WI38 (cell line): ENCODE measurements around the gene TRMT1.

ENCODE experiments used
- H3K4me3 ChIP-seq: 2 replicates; pipeline ENCODE4 v1.5.1; 2011; ENCODE audit warnings: low read depth, mild to moderate bottlenecking, control low read depth, low read length
- TF ChIP-seq, protein P1 (sequence below): IDR thresholded peaks from 2 replicates; pipeline ENCODE4 v1.5.1; 2012; ENCODE audit warnings: low read depth, mild to moderate bottlenecking, control low read depth, low read length

The TRMT1 gene

DNA sequence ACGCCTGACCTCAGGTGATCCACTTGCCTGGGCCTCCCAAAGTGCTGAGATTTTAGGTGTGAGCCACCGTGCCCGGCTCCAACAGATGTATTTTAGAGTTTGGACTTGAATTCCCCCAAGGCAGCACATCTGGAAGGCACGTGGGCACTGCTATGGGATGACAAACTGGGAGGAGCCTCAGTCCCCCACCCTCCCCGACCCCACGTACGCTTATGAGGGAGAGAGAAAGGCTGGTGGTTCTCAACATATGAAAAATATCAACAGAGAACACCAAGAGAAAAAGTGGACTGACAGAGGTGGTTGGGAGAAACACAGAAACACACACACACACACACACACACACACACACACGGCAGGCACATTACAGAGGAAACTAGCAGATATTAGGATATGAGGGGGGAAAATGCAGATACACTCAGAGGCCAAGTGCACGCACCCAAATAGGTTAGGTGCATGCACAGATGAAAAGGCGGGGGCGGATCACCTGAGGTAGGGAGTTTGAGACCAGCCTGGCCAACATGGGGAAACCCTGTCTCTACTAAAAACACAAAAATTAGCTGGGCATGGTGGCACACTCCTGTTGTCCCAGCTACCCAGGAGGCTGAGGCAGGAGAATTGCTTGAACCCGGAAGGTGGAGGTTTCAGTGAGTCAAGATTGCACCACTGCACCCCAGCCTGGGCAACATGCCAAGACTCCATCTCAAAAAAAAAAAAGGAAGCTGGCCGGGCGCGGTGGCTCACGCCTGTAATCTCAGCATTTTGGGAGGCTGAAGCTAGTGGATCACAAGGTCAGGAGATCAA, 30.4 kb upstream of the TRMT1 start:
- TF ChIP-seq, protein P1, sequence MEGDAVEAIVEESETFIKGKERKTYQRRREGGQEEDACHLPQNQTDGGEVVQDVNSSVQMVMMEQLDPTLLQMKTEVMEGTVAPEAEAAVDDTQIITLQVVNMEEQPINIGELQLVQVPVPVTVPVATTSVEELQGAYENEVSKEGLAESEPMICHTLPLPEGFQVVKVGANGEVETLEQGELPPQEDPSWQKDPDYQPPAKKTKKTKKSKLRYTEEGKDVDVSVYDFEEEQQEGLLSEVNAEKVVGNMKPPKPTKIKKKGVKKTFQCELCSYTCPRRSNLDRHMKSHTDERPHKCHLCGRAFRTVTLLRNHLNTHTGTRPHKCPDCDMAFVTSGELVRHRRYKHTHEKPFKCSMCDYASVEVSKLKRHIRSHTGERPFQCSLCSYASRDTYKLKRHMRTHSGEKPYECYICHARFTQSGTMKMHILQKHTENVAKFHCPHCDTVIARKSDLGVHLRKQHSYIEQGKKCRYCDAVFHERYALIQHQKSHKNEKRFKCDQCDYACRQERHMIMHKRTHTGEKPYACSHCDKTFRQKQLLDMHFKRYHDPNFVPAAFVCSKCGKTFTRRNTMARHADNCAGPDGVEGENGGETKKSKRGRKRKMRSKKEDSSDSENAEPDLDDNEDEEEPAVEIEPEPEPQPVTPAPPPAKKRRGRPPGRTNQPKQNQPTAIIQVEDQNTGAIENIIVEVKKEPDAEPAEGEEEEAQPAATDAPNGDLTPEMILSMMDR, result no peak
- no peak overlapping the region for H3K4me3 ChIP-seq

GRCh38 chr19:13139633-13140311, 23.2 kb upstream of the TRMT1 start:
- TF ChIP-seq, protein P1, result no peak
- no peak overlapping the region for H3K4me3 ChIP-seq

GRCh38 chr19:13138916-13139198, 22.3 kb upstream of the TRMT1 start:
- H3K4me3 ChIP-seq, result no peak overlapping the region
- TF ChIP-seq, protein P1, result no peak

GRCh38 chr19:13138171-13138915, 21.8 kb upstream of the TRMT1 start:
- TF ChIP-seq, protein P1, result no peak
- no peak overlapping the region for H3K4me3 ChIP-seq

- TF ChIP-seq, protein P1, result no peak
- no peak overlapping the region for H3K4me3 ChIP-seq
These were observed 20.8 kb upstream of the TRMT1 start for GRCh38 chr19:13137290-13137794.

GRCh38 chr19:13135068-13136062, 18.8 kb upstream of the TRMT1 start:
- TF ChIP-seq, protein P1, result no peak
- no peak overlapping the region for H3K4me3 ChIP-seq
